ENCODE data around the gene CPNE8.

Gene CPNE8

GRCh38 chr12:38905480-38906351, at the start of gene CPNE8:
Gene CPNE8, minus strand, starts transcription at chr12:38905591. Its CDS starts 57 bp downstream, at chr12:38905534.
- peak; percentile 93 for DNase-seq

GRCh38 chr12:38954238-38954873, 49.0 kb upstream of the CPNE8 start:
- DNase-seq, result no peak

DNA sequence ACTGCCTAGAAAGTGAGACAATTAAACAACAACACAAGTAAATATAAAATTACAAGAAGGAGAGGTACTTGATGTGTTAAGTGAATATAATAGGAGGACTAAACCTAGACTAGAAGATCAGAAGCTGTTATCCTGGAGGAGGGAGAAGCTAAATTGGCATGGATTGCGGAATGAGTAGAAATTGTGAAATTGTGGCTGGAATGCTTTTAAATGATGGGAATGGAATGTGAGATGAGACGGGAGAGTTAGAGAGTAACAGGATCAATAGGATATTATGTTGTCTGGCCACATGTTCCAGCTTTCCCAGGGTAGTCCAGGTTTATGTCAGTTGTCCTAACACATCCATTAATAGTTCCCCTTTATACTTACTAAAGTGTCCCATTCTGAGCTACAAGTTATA, 44.0 kb upstream of the CPNE8 start:
- no peak for DNase-seq

DNA sequence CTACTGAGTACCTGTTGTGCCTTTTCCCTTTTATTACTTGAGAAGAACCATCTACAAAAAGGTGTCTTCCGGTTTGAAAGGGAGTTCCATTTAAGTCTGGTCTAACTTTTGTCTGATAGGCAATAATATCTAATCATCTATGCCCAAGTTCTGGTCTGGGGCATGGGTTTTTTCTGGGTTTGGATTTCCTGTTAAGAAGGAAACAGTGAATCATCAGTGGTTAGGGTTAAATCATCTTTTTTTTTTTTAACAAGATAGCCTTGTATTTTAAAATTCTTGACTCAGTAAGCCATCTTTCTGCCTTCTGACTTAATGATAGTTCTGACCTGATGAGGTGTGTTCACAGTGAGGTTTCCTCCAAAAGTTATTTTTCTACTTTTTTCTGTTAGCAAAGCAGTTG, 29.3 kb upstream of the CPNE8 start:
- DNase-seq, result no peak

DNA sequence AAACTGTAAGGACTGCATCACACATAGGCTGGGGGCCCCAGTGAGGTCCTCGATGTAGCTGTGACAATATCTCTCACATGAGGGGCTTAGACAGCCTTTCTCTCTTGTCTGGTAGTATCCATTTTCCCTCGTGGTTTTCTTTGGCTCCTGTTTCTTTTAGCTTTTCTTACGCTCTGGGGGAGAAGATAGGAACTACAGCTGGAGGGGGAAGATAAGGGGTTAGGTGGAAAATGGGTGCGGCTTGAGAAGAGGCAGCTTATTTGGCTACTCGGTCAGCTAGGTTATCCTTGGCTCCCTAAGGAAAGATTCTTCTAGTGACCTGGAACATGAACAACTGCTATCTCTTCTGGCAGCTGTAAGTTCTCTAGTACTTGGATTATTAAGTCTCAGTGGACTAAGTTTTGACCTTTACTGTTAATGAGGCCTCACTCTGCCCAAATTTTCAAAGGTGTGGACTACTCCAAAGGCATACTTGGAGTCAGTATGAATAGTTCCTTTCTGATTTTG, 28.7 kb upstream of the CPNE8 start:
- no peak for DNase-seq

DNA sequence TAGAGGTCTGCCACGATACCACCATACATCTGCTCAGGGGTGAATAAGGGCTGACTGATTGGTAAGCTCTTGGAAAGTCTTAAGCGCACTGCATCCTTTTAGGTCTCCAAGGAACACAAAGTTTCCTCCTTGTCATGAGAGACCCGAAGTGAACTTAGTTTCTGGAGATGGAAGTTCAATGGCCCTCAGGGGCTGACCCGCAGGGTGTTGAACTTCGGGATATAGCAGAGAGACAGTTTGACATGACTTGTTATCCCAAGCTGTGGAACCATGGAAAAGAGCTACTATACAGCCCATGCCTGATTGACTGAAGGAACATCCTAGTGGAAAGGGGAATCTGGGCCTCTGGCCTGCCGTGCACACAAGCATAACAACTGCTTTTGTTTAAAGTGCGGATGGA, 26.9 kb upstream of the CPNE8 start:
- no peak for DNase-seq

DNA sequence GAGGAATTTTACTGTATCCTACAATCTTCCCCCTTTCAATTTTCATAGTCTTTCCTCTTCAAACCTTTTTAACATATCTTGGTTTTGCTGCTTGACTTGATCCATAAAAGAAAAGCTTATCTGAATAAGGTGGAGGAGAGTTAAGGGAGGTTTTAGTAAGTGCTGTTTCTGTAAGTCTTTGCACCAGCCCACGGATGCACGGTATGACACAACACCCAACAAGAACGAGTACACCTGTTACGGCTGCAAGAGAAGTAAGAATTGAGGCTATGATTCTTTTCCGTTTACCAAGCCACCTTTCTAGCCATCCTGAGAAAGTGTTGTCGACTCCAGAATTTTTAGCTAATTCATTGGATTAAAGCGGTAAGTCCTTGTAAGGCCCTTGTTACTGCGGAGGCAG, 26.1 kb upstream of the CPNE8 start:
- DNase-seq, result no peak

DNA sequence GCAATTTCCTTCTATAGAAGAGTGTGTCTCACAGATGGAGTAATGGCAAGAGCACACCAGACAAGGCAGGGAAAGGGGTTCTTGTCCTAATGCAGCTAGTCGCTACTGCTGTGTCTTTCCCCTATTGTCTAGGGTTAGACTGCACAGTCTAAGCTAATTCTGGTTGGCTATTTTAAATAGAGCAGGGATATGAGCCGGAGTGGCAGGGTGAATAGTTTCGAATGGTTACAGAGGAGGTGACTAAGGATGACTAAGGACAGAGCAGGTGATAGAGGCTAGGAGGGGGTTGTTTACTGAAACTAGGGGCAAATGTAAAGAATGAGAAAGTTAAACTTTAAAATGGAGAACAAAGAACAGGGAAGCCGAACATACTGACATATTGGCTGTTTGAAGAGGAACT, 25.6 kb upstream of the CPNE8 start:
- DNase-seq, result no peak

DNA sequence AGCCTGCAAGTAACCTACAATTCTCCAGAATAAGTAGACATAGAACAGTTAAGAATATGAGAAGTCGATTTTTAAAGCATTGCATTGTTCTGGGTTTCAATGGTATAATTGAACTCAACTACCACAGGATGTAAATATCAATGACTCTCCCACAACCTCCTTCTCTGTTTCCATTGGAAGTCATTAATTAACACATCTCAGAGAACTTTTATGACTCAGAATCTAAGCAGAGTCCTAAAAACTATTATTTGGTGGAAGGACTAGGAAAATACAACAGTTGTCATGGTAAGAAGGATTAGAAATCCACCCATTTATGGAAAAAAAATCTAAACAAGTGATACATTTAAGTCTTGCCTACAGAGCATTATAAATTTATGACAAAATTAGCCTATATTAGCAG, 21.1 kb upstream of the CPNE8 start:
- no peak for DNase-seq

DNA sequence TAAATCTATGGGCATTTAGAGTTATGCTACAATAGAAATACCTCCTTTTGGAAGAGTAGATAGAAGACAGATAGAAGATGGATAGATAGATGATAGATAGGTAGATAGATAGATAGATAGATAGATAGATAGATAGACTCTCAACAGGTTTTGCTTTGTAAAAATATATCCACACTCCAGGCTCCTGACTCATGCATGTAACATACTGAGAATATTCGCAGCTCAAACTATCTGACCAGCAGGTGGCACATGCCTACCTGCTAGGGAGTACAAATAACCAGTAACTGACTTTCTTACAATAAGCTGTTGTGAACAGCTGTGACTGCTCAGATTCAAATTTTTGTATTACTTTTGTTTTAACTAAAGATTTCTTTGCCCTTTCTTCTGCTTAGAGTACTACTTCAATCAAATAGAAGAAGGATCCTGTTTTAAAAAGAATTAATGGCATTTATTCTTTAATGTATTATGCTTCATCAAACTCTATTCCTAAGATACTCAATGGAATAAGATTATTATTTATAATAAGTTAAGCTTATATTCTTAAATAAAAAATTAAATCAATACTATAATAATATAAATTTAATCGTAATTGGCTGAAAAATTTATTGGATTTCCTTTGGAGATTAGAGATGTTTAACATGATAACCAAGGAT, 15.8 kb upstream of the CPNE8 start:
- DNase-seq, result peak; percentile 35

- DNase-seq, result no peak
These were observed 13.8 kb upstream of the CPNE8 start for GRCh38 chr12:38919191-38919590.

- DNase-seq, result no peak
These were observed 10.2 kb upstream of the CPNE8 start for GRCh38 chr12:38915429-38916182.

GRCh38 chr12:38912116-38912515, 6.7 kb upstream of the CPNE8 start:
- no peak for DNase-seq

DNA sequence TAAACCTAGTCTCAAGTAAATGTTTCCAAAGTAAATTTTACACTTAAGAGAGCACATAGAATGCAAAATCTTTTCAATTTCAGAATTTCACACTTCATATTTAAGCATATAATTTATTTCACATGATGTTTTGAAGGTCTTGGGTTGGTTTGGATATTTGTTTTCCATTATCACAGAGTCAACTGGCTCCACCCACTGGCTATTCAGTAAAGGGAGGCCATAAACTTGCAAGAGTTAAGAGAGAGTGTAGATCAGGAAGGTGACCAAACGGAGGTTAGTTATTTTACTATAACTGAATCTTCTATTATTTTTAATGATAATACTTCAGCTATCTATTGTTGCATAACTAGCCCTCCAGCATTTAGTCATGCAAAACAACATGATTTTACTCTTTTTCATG, 6.2 kb upstream of the CPNE8 start:
- no peak for DNase-seq

GRCh38 chr12:38907201-38907923, 2.0 kb upstream of the CPNE8 start:
- DNase-seq, result no peak

DNA sequence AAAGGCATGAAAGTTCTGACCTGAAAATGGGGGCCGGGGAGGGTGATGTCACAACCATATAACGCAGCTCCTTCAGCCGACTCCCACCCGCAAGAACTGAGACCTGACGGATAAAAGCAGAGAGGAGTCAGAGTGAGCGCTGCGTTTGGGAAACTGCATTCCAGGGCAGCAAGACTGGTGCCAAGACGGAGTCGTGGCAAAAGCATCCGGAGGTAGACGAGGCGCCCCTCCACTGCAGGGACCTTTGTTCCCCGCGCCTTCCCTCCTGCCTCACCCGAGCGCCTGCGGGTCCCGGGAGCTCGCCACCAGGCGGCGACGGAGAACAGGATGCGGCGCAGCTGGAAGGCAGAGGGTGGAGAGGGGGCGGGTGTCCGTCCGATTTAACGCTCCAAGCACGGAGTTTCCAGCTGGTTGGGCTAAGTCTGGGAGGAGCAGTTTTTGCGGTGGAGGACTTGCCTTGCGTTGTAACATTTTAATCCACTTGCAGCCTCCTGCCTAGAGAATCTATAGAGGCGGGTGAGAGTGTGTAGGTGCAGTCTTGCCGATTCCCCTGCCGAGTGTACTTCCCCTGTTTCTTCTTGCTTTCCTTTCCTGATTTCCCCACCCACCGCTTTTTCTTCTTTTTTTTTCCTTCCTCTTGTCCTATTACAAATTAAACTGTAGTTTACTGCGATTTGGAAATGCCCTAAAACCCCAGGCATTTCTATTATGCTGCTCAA, 1.2 kb upstream of the CPNE8 start:
- peak; percentile 94 for DNase-seq

DNA sequence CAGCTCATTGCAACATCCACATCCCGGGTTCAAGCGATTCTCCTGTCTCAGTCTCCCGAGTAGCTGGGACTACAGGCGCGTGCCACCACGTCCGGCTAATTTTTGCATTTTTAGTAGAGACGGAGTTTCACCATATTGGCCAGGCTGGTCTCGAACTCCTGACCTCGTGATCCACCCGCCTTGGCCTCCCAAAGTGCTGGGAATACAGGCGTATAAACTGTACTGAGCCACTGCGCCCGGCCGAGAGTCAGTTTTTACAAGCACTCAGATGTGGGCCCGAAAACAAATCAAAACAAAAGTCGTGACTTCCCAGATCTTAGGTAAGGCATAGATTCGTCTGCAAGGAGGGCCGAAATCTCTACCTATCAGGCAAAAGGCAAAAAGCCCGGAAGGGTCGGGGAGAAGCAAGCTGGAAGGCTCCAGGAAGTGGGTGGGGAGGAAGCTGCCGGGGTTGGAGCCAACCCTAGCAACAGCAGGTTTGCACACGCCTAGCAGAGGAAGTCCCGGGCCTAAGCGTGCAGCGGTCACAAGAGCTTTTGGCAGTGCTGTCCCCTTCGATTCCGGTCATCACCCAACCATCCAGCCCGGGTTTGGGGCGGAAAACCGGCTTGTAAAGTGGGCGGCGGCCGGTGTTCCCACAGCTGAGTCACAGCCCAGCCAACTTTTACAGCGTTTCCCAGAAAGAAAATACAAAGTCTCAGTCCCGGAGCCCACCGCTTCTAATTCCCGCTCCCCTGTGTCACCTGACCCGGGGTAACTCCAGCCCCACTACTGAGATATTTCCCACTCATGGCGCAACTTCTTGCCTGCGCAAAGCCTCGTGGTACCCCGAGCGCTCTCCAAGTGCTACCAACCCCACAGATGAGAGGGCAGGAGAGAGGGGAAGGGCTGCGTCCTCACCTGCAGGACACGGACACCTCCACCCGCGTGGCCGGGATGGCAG, 583 bp downstream of the CPNE8 start:
- DNase-seq, result peak; percentile 90

- DNase-seq, result no peak
These were observed 1.8 kb downstream of the CPNE8 start for GRCh38 chr12:38903596-38903995.

DNA sequence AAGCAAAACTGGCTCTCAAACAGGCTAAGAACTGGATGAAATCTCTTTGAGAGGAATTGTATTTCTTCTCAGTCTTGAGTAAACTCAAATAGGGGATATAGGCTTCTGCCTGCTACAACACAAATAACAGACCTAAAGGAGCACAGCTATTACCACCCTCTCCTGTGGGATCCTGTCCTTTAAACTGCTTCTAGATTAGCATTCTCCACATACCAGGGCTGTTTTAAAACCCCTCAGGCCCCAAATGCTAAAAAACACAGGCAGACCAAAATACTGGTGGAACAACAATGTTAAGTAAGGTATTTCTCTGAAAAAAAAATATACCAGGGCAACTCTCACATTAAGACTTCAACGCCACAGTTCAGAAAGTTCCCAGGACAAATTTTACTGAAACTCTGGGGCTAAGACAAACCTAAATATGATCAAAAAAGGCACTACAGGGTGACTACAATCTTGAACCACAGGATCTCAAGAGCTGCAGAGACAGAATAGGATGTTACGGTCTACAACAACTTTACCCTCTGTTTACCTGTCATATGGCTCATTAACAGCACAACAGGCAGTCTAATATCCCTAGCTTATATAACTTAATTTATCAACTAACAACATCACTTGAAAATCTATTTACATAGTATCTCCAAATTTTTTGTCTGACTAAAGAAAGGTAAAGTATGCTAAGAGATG, 7.2 kb downstream of the CPNE8 start:
- no peak for DNase-seq

DNA sequence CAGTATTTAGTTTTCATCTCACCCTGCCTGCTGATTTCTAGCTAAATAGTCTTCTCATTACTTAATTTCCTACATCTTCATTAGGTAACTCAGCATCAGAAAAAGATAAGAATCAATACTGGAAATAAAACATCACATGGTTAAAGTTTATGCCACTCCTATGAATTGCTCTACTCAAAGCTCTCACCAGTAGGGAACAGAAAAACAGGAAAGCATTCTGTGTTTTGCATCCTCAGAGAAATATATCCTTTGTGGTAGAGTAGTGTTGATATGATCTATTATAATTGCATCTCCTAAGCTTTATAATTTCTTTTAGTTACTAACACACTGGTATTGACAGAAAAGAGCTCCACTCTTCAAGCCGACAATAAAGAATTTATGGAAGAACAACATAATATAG, 9.9 kb downstream of the CPNE8 start:
- DNase-seq, result no peak

Measured in femur (tissue), 1 donor.